K562 (cell line): Measurements from ENCODE around the gene ATP5PD. TPM values are rescaled to one million over a fixed set of nuclear protein-coding genes. Genes with fewer than 3 reads are reported as not detected.

Source experiments
- ATAC-seq: fragments of 200-7000 bp; cut with Tn5 transposase; 3 replicates; pipeline ENCODE4 v1.9.1; 2020; ENCODE audit warnings: moderate library complexity
- BruUV-seq: library from RNA; stranded (reverse); fragments of 400-500 nt; replicated peaks from 2 replicates; lab custom pipeline; 2021; lab: Mats Ljungman, UMichigan
- CTCF ChIA-PET: fragments of 300-600 bp; formaldehyde crosslinking; extraction: SDS; loops from one replicate; lab custom pipeline; 2021; ENCODE audit warnings: low intra/inter-chr PET ratio; lab: Yijun Ruan, JAX
- POLR2A ChIA-PET: fragments of 300-600, 350-650 bp; sonication (Branson Sonifier 250); formaldehyde crosslinking; extraction: SDS; loops from one replicate; lab custom pipeline; 2021; ENCODE audit warnings: antibody characterized with exemption, inconsistent platforms; lab: Yijun Ruan, JAX
- DNase-seq, 4 experiments: peaks; one replicate each; pipeline versions ENCODE4 v3.0.0 to v3.0.0-alpha.2; 2011 to 2018; ENCODE audit warnings: low spot score in 3 of 4, mixed read lengths in 3 of 4; ENCODE audit errors: extremely low read depth in 1 of 4
- FAIRE-seq: peaks from 2 replicates; lab custom pipeline; 2011; peaks lifted over from hg19 to GRCh38; lab: Jason Lieb, UNC
- H2AFZ ChIP-seq: 2 replicates; pipeline ENCODE4 v1.6.0; 2011; ENCODE audit warnings: low read depth, low read length, control low read depth, inconsistent platforms
- H3K27ac ChIP-seq: fragments of 200-600 bp; 3 replicates; pipeline ENCODE4 v1.8.0; 2011; ENCODE audit warnings: low read depth, mild to moderate bottlenecking, control low read depth, inconsistent platforms, low read length, moderate library complexity, mixed read lengths; ENCODE audit errors: extremely low read depth
- H3K27me3 ChIP-seq, 2 experiments: fragments of 300-600 bp in 1 of 2; 2 replicates in 1 of 2; 3 replicates in 1 of 2; pipeline versions ENCODE4 v1.6.0 to v1.8.0; 2011; ENCODE audit warnings: inconsistent platforms in 2 of 2, low read length in 2 of 2, mild to moderate bottlenecking in 1 of 2, mixed read lengths in 1 of 2, moderate library complexity in 1 of 2; ENCODE audit not compliant: control insufficient read depth in 2 of 2, insufficient read depth in 2 of 2
- H3K36me3 ChIP-seq: fragments of 300-600 bp; 3 replicates; pipeline ENCODE4 v1.8.0; 2011; ENCODE audit warnings: mild to moderate bottlenecking, low read length, inconsistent platforms; ENCODE audit not compliant: control insufficient read depth, insufficient read depth
- H3K4me1 ChIP-seq, 2 experiments: fragments of 200-600 bp in 1 of 2; replicated peaks in 1 of 2; 2 replicates in 1 of 2; 3 replicates in 1 of 2; pipeline versions ENCODE4 v1.5.1 to v1.8.0; 2011; ENCODE audit warnings: inconsistent platforms in 2 of 2, low read length in 2 of 2, mild to moderate bottlenecking in 1 of 2, mixed read lengths in 1 of 2, moderate library complexity in 1 of 2; ENCODE audit not compliant: control insufficient read depth in 2 of 2, insufficient read depth in 2 of 2
- H3K4me2 ChIP-seq: 2 replicates; pipeline ENCODE4 v1.6.1; 2011; ENCODE audit warnings: low read length, control low read depth, inconsistent platforms, mixed read lengths; ENCODE audit not compliant: insufficient read depth
- H3K4me3 ChIP-seq: fragments of 200-600 bp; sonication (generic), shearing (Covaris generic); 2 replicates; pipeline ENCODE4 v1.5.1; 2016; ENCODE audit warnings: control low read depth, inconsistent platforms
- H3K79me2 ChIP-seq: fragments of 200-600 bp; 3 replicates; pipeline ENCODE4 v1.8.0; 2011; ENCODE audit warnings: low read length, inconsistent platforms; ENCODE audit not compliant: control insufficient read depth, insufficient read depth
- H3K9ac ChIP-seq, 2 experiments: 2 replicates each; pipeline versions ENCODE4 v1.6.0 to v1.6.1; 2011; ENCODE audit warnings: low read depth in 2 of 2, low read length in 2 of 2, control low read depth in 1 of 2, inconsistent platforms in 1 of 2, mild to moderate bottlenecking in 1 of 2, mixed read lengths in 1 of 2; ENCODE audit not compliant: insufficient read depth in 1 of 2
- H3K9me1 ChIP-seq: one replicate; pipeline ENCODE4 v1.6.0; 2011; ENCODE audit warnings: inconsistent platforms, mild to moderate bottlenecking, low read length, moderate library complexity; ENCODE audit not compliant: control insufficient read depth, insufficient read depth
- H3K9me3 ChIP-seq: replicated peaks from 2 replicates; pipeline ENCODE4 v1.5.1; 2011; ENCODE audit warnings: low read depth, low read length, inconsistent platforms; ENCODE audit not compliant: control insufficient read depth, insufficient read depth
- H4K20me1 ChIP-seq: replicated peaks from 2 replicates; pipeline ENCODE4 v1.6.1; 2011; ENCODE audit warnings: low read length, inconsistent platforms, mixed read lengths; ENCODE audit not compliant: control insufficient read depth, insufficient read depth
- ARID3B ChIP-seq: fragments of 250-450 bp; sonication (Bioruptor Pico); IDR thresholded peaks from 2 replicates; pipeline ENCODE4 v1.4.0; 2020; ENCODE audit warnings: borderline replicate concordance
- BRCA1 ChIP-seq, 2 experiments: fragments of 450-650 bp in 1 of 2; sonication (generic) in 1 of 2; formaldehyde crosslinking in 1 of 2; IDR thresholded peaks; 2 replicates each; pipeline versions ENCODE4 v1.5.0 to v1.6.1; 2017 to 2020; ENCODE audit warnings: mild to moderate bottlenecking in 1 of 2, missing genetic modification reagents in 1 of 2
- C11orf30 ChIP-seq: fragments of 450-650 bp; IDR thresholded peaks from 2 replicates; pipeline ENCODE4 v1.6.1; 2016; ENCODE audit warnings: low read depth, mild to moderate bottlenecking
- ESRRA ChIP-seq: fragments of 450-650 bp; IDR thresholded peaks from 2 replicates; pipeline ENCODE4 v1.6.1; 2014; ENCODE audit warnings: low read depth, mild to moderate bottlenecking, moderate library complexity, borderline replicate concordance
- RAD21 ChIP-seq, 2 experiments: fragments of 250-450 bp in 1 of 2; fragments of 450-650 bp in 1 of 2; sonication (Bioruptor Pico) in 1 of 2; formaldehyde crosslinking in 1 of 2; IDR thresholded peaks in 1 of 2; conservative IDR thresholded peaks in 1 of 2; 2 replicates each; pipeline versions ENCODE4 v1.4.0 to v1.8.0; 2020 to 2022; ENCODE audit warnings: mild to moderate bottlenecking in 2 of 2, moderate library complexity in 1 of 2
- ZNF316 ChIP-seq: fragments of 450-650 bp; IDR thresholded peaks from 2 replicates; pipeline ENCODE4 v1.6.1; 2016
- WGBS: fragments of 100-300 bp; shearing (Covaris generic); methylation state at CpG from one replicate; pipeline ENCODE4 v1.1.6; 2016; ENCODE audit warnings: low coverage, mixed read lengths; ENCODE audit not compliant: insufficient coverage; ENCODE audit errors: missing lambda C conversion rate; 5-methylcytosine and 5-hydroxymethylcytosine counted together
- in situ Hi-C: fragments of 300-500 bp; cut with MboI; formaldehyde crosslinking; loops from 4 replicates; pipeline ENCODE4 v1.15.0; 2018; ENCODE audit warnings: inconsistent platforms, mixed read lengths
- intact Hi-C: fragments of 100-400 bp; cut with micrococcal nuclease; formaldehyde crosslinking; loops from 2 replicates; pipeline ENCODE4 v1.14.2; 2022
- polyA plus RNA-seq, 8 experiments: library from polyadenylated mRNA; depleted of rRNA in 4 of 8; stranded (reverse) in 5 of 8; unstranded in 3 of 8; fragments of >200 nt; fragmentation: Nextera tagmentation in 2 of 8; fragmentation: Illumina TruSeq in 1 of 8; extraction: Ambion mirVana in 2 of 8; extraction: Trizol in 1 of 8; gene quantifications; 2 replicates each; pipeline versions ENCODE4 v1.2.1 to v1.2.3, GENCODE V29; 2011 to 2014; ENCODE audit warnings: inconsistent platforms in 1 of 8, missing spikeins in 1 of 8
- total RNA-seq, 7 experiments: library from RNA; depleted of rRNA in 6 of 7; stranded (reverse); fragments of >200 nt in 6 of 7; fragmentation: Illumina TruSeq in 2 of 7; extraction: Trizol in 2 of 7; gene quantifications; 2 replicates each; pipeline versions ENCODE4 v1.2.1 to v1.2.3, GENCODE V29; 2011 to 2021; ENCODE audit warnings: low replicate concordance in 1 of 7

The ATP5PD gene
- total and polyA plus RNA-seq, 9 of the 15 experiments (the other 6 are each of a cell fraction or from before 2014, with no cell fraction given) = 271 to 828 (median 432) TPM

DNA sequence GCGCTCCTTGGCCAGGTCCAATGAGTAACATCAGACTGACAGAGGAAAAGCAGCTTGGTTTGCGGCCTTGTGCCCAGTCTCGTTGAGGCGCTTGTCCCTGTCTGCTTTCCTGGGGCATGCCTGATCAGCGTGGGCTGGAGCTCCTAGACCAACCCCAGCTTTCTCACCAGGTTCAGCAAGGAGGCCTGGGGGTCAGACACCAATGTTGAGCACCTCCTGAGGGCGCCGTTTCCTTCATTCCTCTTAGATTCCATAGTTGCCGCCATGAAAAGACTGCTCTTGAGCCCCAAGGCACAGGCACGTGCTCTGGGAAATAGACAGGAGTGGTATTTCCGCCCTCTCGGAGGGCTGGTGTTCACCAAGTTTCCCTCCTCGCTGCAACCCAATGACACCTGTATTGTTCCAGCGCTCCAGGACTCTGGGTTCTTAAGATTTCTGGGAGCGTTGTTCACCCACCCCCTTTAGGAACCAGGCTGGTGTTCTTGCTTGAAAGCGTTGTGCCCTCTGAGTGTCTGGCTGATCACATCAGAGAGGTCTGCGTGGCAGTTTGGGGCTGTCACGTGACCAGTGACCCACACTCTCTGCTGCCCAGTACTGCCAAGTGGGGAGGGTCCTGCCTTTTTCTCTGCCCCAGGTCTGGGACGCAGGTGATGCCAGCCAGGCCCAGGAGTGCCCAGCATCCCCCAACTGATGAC is 18.2 kb upstream of the ATP5PD start (continued):
- peak in 1 of 2 experiments; percentile 57; a peak in 2 of 4 replicates for TF ChIP-seq RAD21 (CRISPR knock-in tag; conservative IDR thresholded peaks at IDR 0.05 in 1 of 2, IDR thresholded peaks at IDR 0.05 in 1 of 2)
- no peak for TF ChIP-seq ESRRA

- no peak for DNase-seq
- H3K9ac ChIP-seq = peak overlapping the region in 1 of 2 experiments; percentile 55; a peak in 1 of 4 replicates
- H3K4me3 ChIP-seq = no peak overlapping the region
- no peaks in the 10 kb centered on the region for H3K27me3 ChIP-seq
- H3K9me3 ChIP-seq = no peaks in the 10 kb centered on the region
- 88% methylated on average over 8 of the region's 8 CpGs for WGBS
- H4K20me1 ChIP-seq = 0 out of 2 replicates have a peak, but pooled peaks cover 3% of the 10 kb centered on the region
- no peaks in the 10 kb centered on the region for H3K79me2 ChIP-seq
- TF ChIP-seq ARID3B (CRISPR knock-in tag) = no peak
- TF ChIP-seq C11orf30 = peak; percentile 31; the same call in 1 of the 2 replicates
- no peak for TF ChIP-seq BRCA1 (IDR thresholded peaks at IDR 0.05)
- no peak for TF ChIP-seq BRCA1 (CRISPR knock-in tag; IDR thresholded peaks at IDR 0.05)
- peak; percentile 36; the same call in 1 of the 2 replicates for TF ChIP-seq ZNF316
- TF ChIP-seq, all 486 proteins: peak for 2
- Histone ChIP-seq H2AFZ (no peak overlapping the region), H3K9me1 (no peaks in the 10 kb centered on the region), H3K4me2 (no peak overlapping the region), H3K36me3 (peaks cover 56% of the 10 kb centered on the region), H3K4me1 (peaks cover 0 to 3% of the 10 kb centered on the region in 2 experiments; a peak in 3 of 5 replicates), H3K27ac (no peak overlapping the region)
- intact Hi-C loops = no loop called here
- no TSS peak for BruUV-seq
- FAIRE-seq (no peak), ATAC-seq (no peak)
- CTCF ChIA-PET = interaction anchor here (0.5 to 1.1 kb wide), 2 partner anchors 107 to 133 kb away, joined by 3 to 4 read pairs; no protein-coding TSS in a partner anchor
- in situ Hi-C loops = loop anchor here (5.0 kb wide), 1 partner anchor 48 kb away; no protein-coding TSS in a partner anchor
- POLR2A ChIA-PET = interaction anchor here (0.5 to 0.7 kb wide), 2 partner anchors 28 to 78 kb away, joined by 3 read pairs; no protein-coding TSS in a partner anchor
Observed at GRCh38 chr17:75064460-75064859, 17.7 kb upstream of the ATP5PD start.
